ENCODE results near the gene PIK3C2G.

GRCh38 chr12:18302809-18303430 lies 41.6 kb downstream of the PIK3C2G start:
- TF ChIP-seq EP300 (IDR thresholded peaks at IDR 0.05) = no peak
- TF ChIP-seq CTCF (IDR thresholded peaks at IDR 0.05) = no peak
